ENCODE data around the gene IFNE. TPM values are rescaled to one million over a fixed set of nuclear protein-coding genes. Genes with fewer than 3 reads are reported as not detected.

Gene IFNE
- total and polyA plus RNA-seq, 2 donors (not counting 3 experiments of a cell fraction or from before 2014, with no cell fraction given): 0.22 to 1.4 TPM

DNA sequence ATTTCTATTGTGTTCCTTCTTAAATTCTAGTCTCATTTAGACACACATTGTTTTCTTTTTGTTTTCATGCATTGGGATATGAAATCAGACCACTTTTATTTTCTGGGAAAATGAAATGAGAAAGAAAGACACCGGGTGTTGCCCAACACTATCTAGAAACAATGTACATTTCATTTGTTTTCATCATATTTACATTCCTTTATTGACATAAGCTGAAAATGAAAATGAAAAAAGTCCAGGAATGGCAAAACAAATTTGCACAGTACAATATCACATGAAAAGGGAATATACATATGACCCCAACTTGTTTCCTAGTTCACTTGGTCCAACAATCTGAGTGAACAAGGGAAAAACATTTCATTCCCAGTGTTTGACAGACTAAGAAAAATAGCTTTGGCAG is 20.7 kb downstream of the IFNE start:
- no peaks in the 10 kb centered on the region for H3K36me3 ChIP-seq (ENCODE audit: control insufficient read depth in 2 of 2, extremely low read depth in 1 of 2, insufficient read depth in 2 of 2, low read length in 2 of 2)
- H3K9me1 ChIP-seq (replicated peaks; ENCODE audit: control insufficient read depth, extremely low read depth, insufficient read depth, low read length): no peaks in the 10 kb centered on the region
- TF ChIP-seq, protein P1, sequence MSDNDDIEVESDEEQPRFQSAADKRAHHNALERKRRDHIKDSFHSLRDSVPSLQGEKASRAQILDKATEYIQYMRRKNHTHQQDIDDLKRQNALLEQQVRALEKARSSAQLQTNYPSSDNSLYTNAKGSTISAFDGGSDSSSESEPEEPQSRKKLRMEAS (IDR thresholded peaks at IDR 0.05; ENCODE audit: insufficient read depth, insufficient read length): no peak
- no peak for TF ChIP-seq FOS (IDR thresholded peaks at IDR 0.05; ENCODE audit: borderline replicate concordance, insufficient read depth, low read length)
- no peak for TF ChIP-seq EZH2 (IDR thresholded peaks at IDR 0.05; ENCODE audit: borderline replicate concordance, low read depth, low read length, severe bottlenecking)
- no peak for TF ChIP-seq MYC (IDR thresholded peaks at IDR 0.05; ENCODE audit: low read depth, low read length)
- no peak for TF ChIP-seq GATA2 (IDR thresholded peaks at IDR 0.05; ENCODE audit: insufficient read depth, insufficient read length, low read depth, low read length)
- TF ChIP-seq CTCF (IDR thresholded peaks at IDR 0.05; ENCODE audit: extremely low read depth in 1 of 2, insufficient read depth in 1 of 2, low read depth in 1 of 2, low read length in 2 of 2): no peak
- no peak for TF ChIP-seq POLR2AphosphoS5 (IDR thresholded peaks at IDR 0.05; ENCODE audit: insufficient read depth, low read depth, low read length)
- H4K20me1 ChIP-seq (replicated peaks; ENCODE audit: control insufficient read depth, extremely low read depth, insufficient read depth, low read length): no peaks in the 10 kb centered on the region
- H3K27me3 ChIP-seq (ENCODE audit: control insufficient read depth in 2 of 2, insufficient read depth in 2 of 2, low read length in 2 of 2): no peaks in the 10 kb centered on the region
- CTCF ChIA-PET: interaction anchor here (1.3 to 2.4 kb wide), 4 partner anchors 27 to 327 kb away, joined by 3 to 9 read pairs (median 4); no protein-coding TSS in a partner anchor
- dilution Hi-C loops (cut with MboI; ENCODE audit: extremely low pct_ligation_motif_present, low sequenced_read_pairs) (no loop called here), intact Hi-C loops (cut with micrococcal nuclease) (no loop called here)
- DNase-seq (ENCODE audit: low read depth, low spot score) (no peak), FAIRE-seq (no peak)
- no peak overlapping the region for H3K9ac ChIP-seq (replicated peaks; ENCODE audit: extremely low read depth, insufficient read depth, low read length)
- H2AFZ ChIP-seq (ENCODE audit: low read depth, low read length): no peak overlapping the region
- no TSS peak for BruUV-seq (replicated peaks)
- H3K4me1 ChIP-seq (ENCODE audit: control insufficient read depth, extremely low read depth, insufficient read depth, low read length): no peaks in the 10 kb centered on the region
- H3K4me3 ChIP-seq (replicated peaks in 1 of 3; ENCODE audit: insufficient read depth in 1 of 3, low read depth in 1 of 3, low read length in 3 of 3): no peak overlapping the region
- POLR2A ChIA-PET: no interaction called here
- H3K79me2 ChIP-seq (ENCODE audit: control insufficient read depth, insufficient read depth, low read length): no peaks in the 10 kb centered on the region
- no peak overlapping the region for H3K4me2 ChIP-seq (ENCODE audit: insufficient read depth, low read length)
- no peak overlapping the region for H3K27ac ChIP-seq (ENCODE audit: insufficient read depth, low read depth, low read length)
- no peaks in the 10 kb centered on the region for H3K9me3 ChIP-seq (replicated peaks; ENCODE audit: control insufficient read depth, insufficient read depth, low read length)

All from endothelial cell of umbilical vein (primary cell).